Activated CD8-positive, alpha-beta T cell treated with anti-CD3 and anti-CD28 coated beads for 36 hours (primary cell): ENCODE measurements around the gene RAD51B. TPM values are rescaled to one million over a fixed set of nuclear protein-coding genes. Genes with fewer than 3 reads are reported as not detected.

Experiments used
- ATAC-seq: fragments of 200-7000 bp; cut with Tn5 transposase; one replicate; pipeline ENCODE4 v1.10.0; 2021; ENCODE audit warnings: mild to moderate bottlenecking, moderate library complexity
- CTCF ChIA-PET: fragments of 350-600 bp; sonication (Branson Sonifier 250); formaldehyde crosslinking; loops from one replicate; lab custom pipeline; 2021; ENCODE audit warnings: antibody characterized with exemption; lab: Charles Lee
- POLR2A ChIA-PET: fragments of 350-600 bp; sonication (Branson Sonifier 250); formaldehyde crosslinking; loops from one replicate; lab custom pipeline; 2021; ENCODE audit warnings: antibody characterized with exemption; lab: Charles Lee
- DNase-seq: peaks from one replicate; pipeline ENCODE4 v3.0.0-alpha.2; 2020
- H3K27ac Mint-ChIP-seq: one replicate; pipeline ENCODE4 v1.8.0; 2021; ENCODE audit warnings: mild to moderate bottlenecking, mixed read lengths
- H3K27me3 Mint-ChIP-seq: one replicate; pipeline ENCODE4 v1.8.0; 2021; ENCODE audit warnings: mixed read lengths
- H3K36me3 Mint-ChIP-seq: one replicate; pipeline ENCODE4 v1.8.0; 2021; ENCODE audit warnings: low read depth, mixed read lengths
- H3K4me1 Mint-ChIP-seq: one replicate; pipeline ENCODE4 v1.8.0; 2021; ENCODE audit warnings: low read depth, mixed read lengths
- H3K4me3 Mint-ChIP-seq: one replicate; pipeline ENCODE4 v1.8.0; 2021; ENCODE audit warnings: mild to moderate bottlenecking, moderate library complexity, mixed read lengths
- H3K9me3 Mint-ChIP-seq: one replicate; pipeline ENCODE4 v1.8.0; 2021; ENCODE audit warnings: mixed read lengths
- CTCF ChIP-seq: fragments of 200-600 bp; IDR thresholded peaks from one replicate; pipeline ENCODE4 v1.8.0; 2022; ENCODE audit warnings: antibody characterized with exemption, mild to moderate bottlenecking
- intact Hi-C: fragments of 100-400 bp; cut with micrococcal nuclease; formaldehyde crosslinking; loops from one replicate; pipeline ENCODE4 v1.10.0; 2022
- total RNA-seq, 2 experiments: library from RNA; stranded (reverse); gene quantifications; one replicate each; pipeline ENCODE4 v1.2.3, GENCODE V29; 2021

The RAD51B gene
- total RNA-seq, 2 experiments from 2014 or later, result 38.2 to 40.6 TPM

- H3K27me3 Mint-ChIP-seq, result no peaks in the 10 kb centered on the region
- CTCF ChIA-PET, result interaction anchor here (0.9 kb wide), 1 partner anchor 20 kb away, joined by 3 read pairs; no protein-coding TSS in a partner anchor
- H3K27ac Mint-ChIP-seq, result peak overlapping the region; percentile 43
- ATAC-seq (no peak), DNase-seq (no peak)
- H3K9me3 Mint-ChIP-seq, result peaks cover 8% of the 10 kb centered on the region
- intact Hi-C loops, result no loop called here
- no peaks in the 10 kb centered on the region for H3K36me3 Mint-ChIP-seq
- POLR2A ChIA-PET, result no interaction called here
- peaks cover 47% of the 10 kb centered on the region for H3K4me1 Mint-ChIP-seq
- no peak for TF ChIP-seq CTCF
- no peak overlapping the region for H3K4me3 Mint-ChIP-seq
These were observed 916.9 kb downstream of the RAD51B start for GRCh38 chr14:68736471-68736871.

- H3K27me3 Mint-ChIP-seq, result no peaks in the 10 kb centered on the region
- H3K27ac Mint-ChIP-seq, result no peak overlapping the region
- intact Hi-C loops, result no loop called here
- DNase-seq (no peak), ATAC-seq (no peak)
- TF ChIP-seq CTCF, result no peak
- ChIA-PET CTCF (no interaction called here), POLR2A (interaction anchor here (0.9 kb wide), 1 partner anchor 10 kb away, joined by 3 read pairs; no protein-coding TSS in a partner anchor)
- peaks cover 8% of the 10 kb centered on the region for H3K9me3 Mint-ChIP-seq
- no peaks in the 10 kb centered on the region for H3K36me3 Mint-ChIP-seq
- no peak overlapping the region for H3K4me3 Mint-ChIP-seq
- H3K4me1 Mint-ChIP-seq, result peaks cover 46% of the 10 kb centered on the region
These were observed 917.5 kb downstream of the RAD51B start for GRCh38 chr14:68737086-68737485.

- Mint-ChIP-seq H3K4me3 (no peak overlapping the region), H3K27me3 (no peaks in the 10 kb centered on the region), H3K36me3 (no peaks in the 10 kb centered on the region), H3K27ac (no peak overlapping the region), H3K9me3 (peaks cover 8% of the 10 kb centered on the region), H3K4me1 (peaks cover 32% of the 10 kb centered on the region)
- ChIA-PET POLR2A (no interaction called here), CTCF (no interaction called here)
- DNase-seq (no peak), ATAC-seq (no peak)
- TF ChIP-seq CTCF, result no peak
- intact Hi-C loops, result no loop called here
These were observed 919.0 kb downstream of the RAD51B start for GRCh38 chr14:68738559-68738958.

- H3K36me3 Mint-ChIP-seq, result no peaks in the 10 kb centered on the region
- no peak overlapping the region for H3K27ac Mint-ChIP-seq
- CTCF ChIA-PET, result interaction anchor here (0.9 kb wide), 1 partner anchor 13 kb away, joined by 3 read pairs; no protein-coding TSS in a partner anchor
- no peak overlapping the region for H3K4me3 Mint-ChIP-seq
- DNase-seq (no peak), ATAC-seq (no peak)
- intact Hi-C loops, result no loop called here
- peaks cover 21% of the 10 kb centered on the region for H3K4me1 Mint-ChIP-seq
- POLR2A ChIA-PET, result no interaction called here
- no peak for TF ChIP-seq CTCF
- H3K27me3 Mint-ChIP-seq, result no peaks in the 10 kb centered on the region
- peaks cover 8% of the 10 kb centered on the region for H3K9me3 Mint-ChIP-seq
These were observed 920.1 kb downstream of the RAD51B start for GRCh38 chr14:68739701-68740100.

GRCh38 chr14:68740788-68741476 lies 921.4 kb downstream of the RAD51B start:
- no peak overlapping the region for H3K27ac Mint-ChIP-seq

More at GRCh38 chr14:68740788-68741476, 921.4 kb downstream of the RAD51B start:
- DNase-seq (no peak), ATAC-seq (no peak)
- Mint-ChIP-seq H3K9me3 (peaks cover 8% of the 10 kb centered on the region), H3K36me3 (no peaks in the 10 kb centered on the region), H3K27me3 (no peaks in the 10 kb centered on the region), H3K4me1 (peaks cover 10% of the 10 kb centered on the region), H3K4me3 (no peak overlapping the region)
- ChIA-PET CTCF (interaction anchor here (0.9 to 1.3 kb wide), 2 partner anchors 11 to 12 kb away, joined by 3 read pairs; no protein-coding TSS in a partner anchor), POLR2A (interaction anchor here (1.0 to 1.3 kb wide), 2 partner anchors 16 to 18 kb away, joined by 3 read pairs; no protein-coding TSS in a partner anchor)
- intact Hi-C loops, result no loop called here
- TF ChIP-seq CTCF, result no peak
